Dermis lymphatic vessel endothelial cell (primary cell): ENCODE data around the gene CLCN3. TPM values are rescaled to one million over a fixed set of nuclear protein-coding genes. Genes with fewer than 3 reads are reported as not detected.

Experiments
- total RNA-seq: library from RNA; depleted of rRNA; stranded (reverse); fragments of >200 nt; gene quantifications from 2 replicates; pipeline ENCODE4 v1.2.1, GENCODE V29; 2014

The CLCN3 gene
- 97.5 and 110 TPM in 2 replicates for total RNA-seq

DNA sequence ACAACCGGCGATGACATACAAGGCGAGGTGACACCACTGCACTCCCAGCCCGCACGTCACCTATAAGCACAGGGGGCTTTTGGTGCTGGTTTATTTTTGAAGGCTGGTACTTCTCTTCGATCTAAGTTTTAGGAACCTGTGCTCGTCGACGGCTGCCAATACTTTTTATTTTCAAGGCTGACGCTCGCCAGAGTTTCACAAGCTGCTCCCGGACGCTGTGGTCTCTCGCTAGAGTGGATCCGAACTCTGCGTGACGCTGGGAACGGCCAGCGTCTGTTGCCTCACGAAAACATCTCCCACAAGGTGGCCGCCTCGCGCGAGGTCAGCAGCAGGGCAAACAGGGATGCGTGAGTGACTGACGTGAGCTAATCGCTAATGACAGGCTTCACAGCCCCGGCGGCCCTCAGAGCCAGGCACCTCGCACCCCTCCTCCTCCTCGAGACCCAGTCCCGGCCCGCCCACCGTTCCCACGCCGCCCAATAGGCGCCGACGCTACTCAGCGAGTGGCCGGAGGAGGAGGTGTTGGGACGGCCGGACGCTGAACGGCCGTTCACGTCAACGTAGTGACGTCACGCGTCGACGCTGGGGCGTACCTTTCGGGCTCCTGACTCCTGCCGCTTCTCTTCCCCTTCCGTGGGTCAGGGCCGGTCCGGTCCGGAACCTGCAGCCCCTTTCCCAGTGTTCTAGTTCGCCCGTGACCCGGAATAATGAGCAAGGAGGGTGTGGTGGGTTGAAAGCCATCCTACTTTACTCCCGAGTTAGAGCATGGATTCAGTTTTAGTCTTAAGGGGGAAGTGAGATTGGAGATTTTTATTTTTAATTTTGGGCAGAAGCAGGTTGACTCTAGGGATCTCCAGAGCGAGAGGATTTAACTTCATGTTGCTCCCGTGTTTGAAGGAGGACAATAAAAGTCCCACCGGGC is at the start of gene CLCN3:
Gene CLCN3, plus strand, starts transcription at position 621 of the 922 bp plus-strand sequence. CDS start 15,351 bp downstream, outside the sequence.

DNA sequence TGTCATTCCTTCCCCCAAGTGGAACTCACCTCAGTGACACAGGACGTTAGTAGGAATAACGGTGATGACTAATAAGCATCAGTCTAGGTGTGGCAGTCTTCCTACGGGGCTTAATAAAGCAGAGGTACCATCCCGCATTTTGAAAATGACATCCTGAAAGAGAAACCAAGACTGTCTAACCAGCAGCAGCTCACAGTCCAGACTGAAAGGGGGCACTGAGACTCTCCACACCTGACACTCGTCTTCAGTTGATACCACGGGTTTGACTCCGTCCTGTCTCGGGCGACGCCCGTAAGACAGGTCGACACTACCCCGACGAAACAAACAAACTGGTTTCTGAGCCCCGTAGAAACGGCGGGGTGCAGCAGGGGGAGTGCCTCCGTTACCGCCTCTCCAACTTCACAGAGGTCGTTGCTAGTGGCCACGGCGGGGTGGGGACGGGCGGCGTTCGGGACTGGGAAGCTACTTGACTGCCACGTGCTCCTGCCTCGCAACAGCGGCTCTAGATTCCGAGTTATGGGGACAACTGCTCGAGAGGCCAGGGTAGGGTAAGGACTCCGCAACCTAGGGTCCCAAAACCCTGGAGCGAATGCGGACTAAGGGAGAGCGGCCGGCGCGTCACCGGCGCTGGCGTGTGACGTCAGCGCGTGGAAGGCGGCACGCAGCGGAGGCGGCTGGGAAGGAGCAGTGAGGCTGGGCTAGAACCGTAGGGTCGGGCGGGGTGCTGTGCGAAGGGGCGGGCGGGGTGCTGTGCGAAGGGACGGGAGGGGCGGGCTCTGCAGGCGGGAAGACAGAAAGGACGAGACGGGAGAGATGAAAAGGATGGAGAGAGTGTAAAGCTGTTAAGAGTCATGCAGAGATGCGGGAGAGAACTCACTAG is 8.1 kb upstream of the CLCN3 start, which contains the start of gene NEK1:
Gene NEK1, minus strand, starts transcription at position 593 of the 880 bp plus-strand sequence. CDS start 9,953 bp downstream, outside the sequence.

DNA sequence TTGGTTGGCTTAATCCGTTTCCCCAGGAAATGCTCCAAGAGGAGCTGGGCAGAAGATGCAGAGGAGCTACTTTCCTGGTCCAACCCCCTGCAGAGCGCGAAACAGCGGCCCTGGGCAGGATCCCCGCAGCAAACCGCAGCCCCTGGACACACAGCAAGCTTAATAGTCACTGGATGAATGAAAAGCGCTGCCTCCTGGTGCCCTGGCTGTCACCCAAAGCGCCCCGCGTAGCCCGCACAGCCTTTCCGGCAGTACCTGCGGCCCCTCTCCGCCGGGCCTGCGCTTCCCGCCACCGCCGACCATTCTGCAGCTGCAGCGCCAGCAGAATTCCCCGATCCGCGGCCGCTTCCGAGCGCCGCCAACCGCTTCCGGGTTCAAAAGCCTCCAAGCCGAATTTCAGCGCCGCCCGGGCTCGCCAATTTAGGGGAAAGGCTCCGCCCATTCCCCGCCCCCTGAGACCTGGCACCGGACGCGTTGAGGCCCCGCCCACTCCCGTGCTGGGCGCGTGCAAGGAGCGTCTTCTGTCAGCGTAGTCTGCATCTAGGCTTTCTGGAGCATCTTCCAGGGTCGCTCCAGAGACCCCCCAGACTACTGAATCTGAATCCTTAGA is 137.3 kb downstream of the CLCN3 start, which contains the start of gene HPF1:
Gene HPF1, minus strand, starts transcription at position 370 of the 610 bp plus-strand sequence. Its CDS starts 67 bp downstream, at position 303.

Other genes starting within 250 kb of the CLCN3 start
- gene NEK1, start 8.0 kb upstream of the CLCN3 start, total RNA-seq, result 5.2 and 5.9 TPM in 2 replicates
- gene HPF1, start 137.4 kb downstream of the CLCN3 start, total RNA-seq, result 12.6 and 20.6 TPM in 2 replicates